CD4-positive, alpha-beta T cell treated with Interleukin-12 subunit alpha and Interleukin-12 subunit beta, for 1 hour (primary cell): ENCODE results near the gene PPIL1.

Experiments
- DNase-seq: peaks from one replicate; pipeline ENCODE4 v3.0.0-alpha.2; 2020

PPIL1 gene

DNA sequence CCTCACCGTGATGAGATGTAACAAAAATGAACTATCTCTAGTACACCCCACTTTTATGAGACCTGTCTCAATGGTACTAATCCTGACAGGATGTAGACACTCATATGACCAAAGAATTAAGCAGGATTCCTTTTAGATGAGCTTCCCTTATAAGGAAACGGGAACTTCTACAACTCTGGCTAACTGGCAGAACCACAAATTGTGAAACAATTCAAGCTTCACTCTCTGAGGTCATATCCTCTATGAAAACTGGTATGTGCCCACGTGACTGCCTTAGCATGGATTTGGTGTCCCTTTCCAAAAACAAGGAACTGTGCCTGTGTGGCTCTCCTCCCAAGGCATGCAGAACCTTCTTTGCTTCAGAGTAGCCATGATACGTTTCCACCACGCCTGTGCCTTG is 21.3 kb downstream of the PPIL1 start:
- no peak for DNase-seq

GRCh38 chr6:36852481-36853147 is 22.0 kb downstream of the PPIL1 start:
- DNase-seq: no peak

- DNase-seq: no peak
Observed at GRCh38 chr6:36851626-36852025, 23.0 kb downstream of the PPIL1 start.

DNA sequence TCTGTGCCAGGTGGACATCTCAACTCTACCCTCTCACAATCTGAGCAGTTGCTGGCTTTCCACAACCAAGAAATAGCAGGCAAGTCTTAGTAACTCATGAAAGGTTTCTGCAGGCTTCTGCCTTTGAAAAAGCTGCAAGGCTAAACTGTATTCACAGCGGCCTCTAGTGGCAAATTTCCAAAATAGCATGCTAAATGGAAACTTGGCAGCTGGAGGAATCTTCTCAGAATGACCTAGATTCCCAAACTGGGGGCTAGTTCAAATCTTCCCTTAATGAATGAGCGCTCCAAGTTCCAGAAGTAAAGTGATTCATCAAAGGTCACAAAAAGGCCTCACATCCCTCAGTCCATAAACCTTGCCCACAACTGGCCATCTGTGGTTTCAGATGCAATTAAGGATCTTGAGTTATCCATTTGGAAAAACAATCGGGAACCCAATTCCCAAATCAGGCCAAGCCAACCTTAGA is 23.4 kb downstream of the PPIL1 start:
- peak; percentile 58 for DNase-seq

GRCh38 chr6:36850021-36850420 is 24.6 kb downstream of the PPIL1 start:
- no peak for DNase-seq

DNA sequence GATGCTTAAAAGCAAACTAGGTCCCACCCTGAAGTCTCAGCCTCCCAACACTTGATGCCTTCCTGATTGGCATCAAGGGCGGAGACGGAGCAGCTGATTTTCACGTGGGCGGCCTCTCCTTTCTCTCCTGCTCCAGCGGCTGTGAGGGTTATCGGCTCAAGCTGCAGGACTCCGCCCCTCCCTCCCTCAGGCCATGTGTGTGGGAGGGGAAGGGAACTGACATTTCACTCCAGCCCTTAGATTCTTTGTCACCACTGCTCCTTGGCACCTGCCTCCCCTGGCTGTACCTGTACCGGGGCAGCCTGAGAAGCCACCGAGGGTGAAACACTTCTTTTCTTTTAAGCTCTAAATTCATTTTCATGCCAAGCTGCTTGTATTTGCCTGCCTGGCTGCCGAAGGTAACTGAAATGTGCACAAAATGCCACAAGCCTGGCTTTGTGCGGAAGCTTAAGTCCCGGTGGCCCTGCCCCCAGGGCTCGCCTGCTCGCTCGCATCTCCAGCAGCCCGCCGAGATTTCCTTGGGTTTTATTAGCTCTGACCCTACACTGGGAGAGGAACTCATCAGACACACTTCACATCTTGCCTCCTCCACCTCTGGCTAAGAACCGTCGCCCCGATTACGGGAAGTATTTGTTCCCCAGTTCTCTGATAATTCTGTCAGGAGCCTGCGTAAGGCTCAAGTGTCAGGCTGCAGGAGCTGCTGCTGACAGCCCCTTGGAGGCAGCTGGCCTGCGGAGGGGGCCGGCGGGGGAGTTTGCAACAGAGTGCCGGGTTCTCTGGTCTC is 25.8 kb downstream of the PPIL1 start:
- DNase-seq: no peak

DNA sequence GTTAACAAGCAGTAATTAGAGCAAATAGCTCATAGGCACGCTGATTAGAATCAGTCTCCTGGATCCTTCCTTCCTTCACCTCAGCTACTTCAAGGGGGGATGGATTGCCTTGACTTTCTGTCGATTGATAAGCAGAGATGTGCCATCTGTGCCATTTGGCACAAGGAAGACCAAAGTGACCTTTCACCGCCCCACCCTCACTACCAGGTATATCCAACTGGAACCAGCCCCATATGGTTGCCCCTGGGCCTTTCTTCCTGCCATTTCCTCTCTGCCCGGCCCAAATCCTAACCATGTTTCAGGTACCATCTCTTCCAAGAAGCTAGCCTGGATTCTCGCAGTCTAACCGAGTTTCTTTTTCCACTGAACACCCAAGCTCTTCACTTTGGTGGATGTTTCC is 26.6 kb downstream of the PPIL1 start:
- DNase-seq: no peak

GRCh38 chr6:36847152-36847551 is 27.5 kb downstream of the PPIL1 start:
- no peak for DNase-seq

GRCh38 chr6:36845233-36845632 is 29.4 kb downstream of the PPIL1 start:
- no peak for DNase-seq

GRCh38 chr6:36844232-36845170 is 30.1 kb downstream of the PPIL1 start:
- DNase-seq: no peak

- no peak for DNase-seq
Observed at GRCh38 chr6:36843170-36843569, 31.4 kb downstream of the PPIL1 start.

DNA sequence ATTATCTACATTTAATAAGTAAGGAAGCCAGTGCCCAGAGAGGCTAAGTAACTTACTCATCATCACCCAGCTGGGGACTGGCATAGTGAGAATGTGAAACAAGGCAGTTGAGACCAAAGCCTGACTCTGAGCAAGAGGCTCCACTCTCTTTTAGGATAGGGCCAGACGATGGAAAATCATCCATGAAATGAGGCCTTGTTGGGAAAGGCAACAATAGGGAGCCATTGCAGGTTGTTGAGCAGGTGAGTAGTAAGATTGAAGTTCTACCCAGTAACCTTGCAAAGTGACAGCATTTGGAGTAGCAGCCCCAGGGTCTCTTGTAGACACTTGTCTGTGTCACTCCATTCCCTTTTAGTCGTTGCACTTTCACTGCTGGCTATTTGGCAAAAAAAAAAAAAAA is 32.8 kb downstream of the PPIL1 start:
- DNase-seq: no peak

DNA sequence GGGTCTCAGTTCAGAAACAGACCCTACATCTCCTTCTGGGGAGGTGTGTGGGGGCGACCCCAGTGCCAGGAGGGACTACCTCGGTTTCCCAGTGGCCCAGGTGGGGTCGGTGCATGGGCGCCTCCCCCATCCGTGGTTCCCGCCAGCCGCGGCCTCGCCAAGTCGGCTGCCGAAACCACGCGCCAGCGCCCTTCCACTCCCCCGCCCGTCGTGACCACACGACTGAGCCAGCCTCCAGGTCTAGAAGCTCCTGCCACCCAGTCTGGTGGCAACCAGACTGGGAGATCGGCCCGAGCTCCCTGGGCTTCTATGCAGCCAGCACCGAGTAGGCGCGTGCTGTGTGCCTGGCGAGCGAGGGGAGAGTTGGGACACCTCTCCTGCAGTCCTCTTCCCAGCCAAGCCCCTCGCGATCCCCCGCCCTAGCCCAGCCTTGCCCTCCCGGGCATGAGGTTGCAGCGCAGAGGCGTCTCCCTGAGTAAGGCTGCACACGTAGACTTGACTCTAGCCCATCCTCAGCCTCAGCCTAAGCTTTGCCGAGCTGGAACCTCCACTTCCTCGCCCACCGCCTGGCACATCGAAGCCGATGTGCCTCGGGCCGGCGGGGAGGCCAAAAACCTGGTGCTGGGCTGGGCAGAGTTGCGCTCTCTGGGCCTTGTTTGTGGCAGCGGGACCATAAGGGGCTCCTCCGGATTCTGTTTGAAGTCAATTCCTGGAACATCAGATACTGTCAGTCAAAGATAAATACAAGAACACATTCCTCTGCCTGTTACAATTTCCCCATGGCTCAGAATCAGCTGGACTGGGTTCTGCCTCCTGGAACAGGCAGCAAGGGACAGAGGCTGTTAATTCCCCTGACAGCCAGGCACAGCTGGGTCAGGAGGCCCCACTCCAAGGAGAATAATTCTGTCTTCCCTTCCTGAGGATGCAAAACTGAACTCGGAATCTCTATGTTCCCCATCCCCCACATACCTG is 33.9 kb downstream of the PPIL1 start:
- peak; percentile 31 for DNase-seq

DNA sequence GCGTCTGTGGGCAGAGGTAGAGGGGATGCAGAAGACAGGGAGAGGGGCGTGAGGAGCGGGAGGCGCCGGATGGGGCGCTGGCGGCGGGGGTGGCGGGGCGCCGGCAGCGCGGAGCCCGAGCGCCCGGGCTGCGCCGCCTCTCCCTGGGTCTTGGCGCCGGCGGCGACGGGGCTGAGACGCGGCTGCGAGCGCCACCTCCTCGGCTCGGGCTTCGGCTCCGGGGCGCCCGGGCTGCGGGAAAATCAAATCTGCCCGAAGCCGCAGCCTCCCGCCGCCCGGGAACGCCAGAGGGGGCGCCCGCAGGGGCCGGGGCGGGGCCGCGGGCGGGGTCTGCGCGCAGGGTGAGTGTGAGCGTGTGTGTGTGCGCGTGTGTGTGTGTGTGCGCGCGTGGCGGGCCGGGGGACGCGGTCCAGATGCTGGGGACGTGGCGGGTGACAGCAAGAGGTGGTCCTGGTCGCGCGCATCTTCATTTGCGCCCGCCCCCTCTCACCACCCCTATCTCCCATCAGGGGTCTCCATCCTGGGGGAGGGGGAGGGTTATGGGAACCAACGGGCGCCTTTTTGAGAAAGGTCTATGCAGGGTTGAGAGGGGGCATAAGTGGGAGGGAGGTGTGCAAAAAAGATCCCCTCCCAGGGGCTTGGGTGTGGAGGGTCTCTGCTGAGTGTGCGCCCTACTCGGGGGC is 34.7 kb downstream of the PPIL1 start:
- DNase-seq: peak; percentile 57

- no peak for DNase-seq
Observed at GRCh38 chr6:36838896-36839748, 35.5 kb downstream of the PPIL1 start, which contains the start of gene CPNE5. Gene CPNE5, minus strand, starts transcription at chr6:36839444. Its CDS starts 67 bp downstream, at chr6:36839377.

GRCh38 chr6:36837686-36838085 is 36.9 kb downstream of the PPIL1 start:
- no peak for DNase-seq

GRCh38 chr6:36837022-36837339 is 37.6 kb downstream of the PPIL1 start:
- DNase-seq: no peak

DNA sequence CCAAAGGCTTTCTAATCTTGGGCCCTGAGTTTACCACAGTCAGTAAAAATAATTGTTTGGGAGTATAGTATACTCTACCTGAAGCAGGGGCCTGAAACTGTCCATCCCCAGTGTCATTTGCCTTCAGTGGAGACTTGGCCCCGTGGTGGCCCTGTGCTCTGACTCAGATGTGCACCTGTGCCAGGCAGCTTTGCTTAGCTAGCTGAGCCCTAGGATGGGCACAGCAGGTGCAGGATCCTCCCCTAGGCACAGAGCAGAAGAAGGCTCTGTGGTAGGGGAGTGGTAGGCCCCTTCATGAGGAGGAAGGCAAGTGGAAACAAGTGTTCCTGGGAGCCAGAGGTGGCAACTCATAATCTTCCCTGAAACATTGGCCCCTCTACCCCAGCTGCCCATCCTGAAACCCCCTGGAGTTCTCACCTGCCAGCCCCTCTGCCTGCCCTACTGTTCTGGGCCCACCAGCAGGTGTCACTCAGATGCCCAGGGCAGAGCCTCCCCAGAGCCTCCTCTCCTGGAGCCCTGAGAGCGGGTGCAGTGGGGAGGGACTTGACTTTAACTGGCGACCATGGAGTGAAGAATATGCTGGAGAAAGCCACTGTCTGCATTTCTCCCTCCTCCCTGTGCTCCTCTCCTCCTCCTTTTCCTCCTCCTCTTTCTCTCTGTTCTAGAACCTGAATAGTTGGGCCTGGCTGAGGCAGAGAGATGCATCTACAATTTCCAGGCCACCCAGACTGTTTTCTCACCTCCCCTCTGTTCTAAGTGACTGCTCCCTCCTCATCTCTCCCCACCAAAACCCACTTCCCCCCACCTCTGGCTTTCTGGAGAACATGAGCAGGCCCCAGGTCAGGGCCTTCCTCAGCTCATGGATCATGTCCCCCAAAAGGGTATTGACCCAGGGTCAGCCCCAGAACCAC is 38.2 kb downstream of the PPIL1 start:
- DNase-seq: no peak

GRCh38 chr6:36834576-36835341 is 39.8 kb downstream of the PPIL1 start:
- DNase-seq: no peak
